Endothelial cell of umbilical vein (primary cell): ENCODE results near the gene AKAP12.

ENCODE experiments used
- EZH2 ChIP-seq: IDR thresholded peaks from 2 replicates; pipeline ENCODE4 v1.6.1; 2012; ENCODE audit warnings: borderline replicate concordance, low read depth, mild to moderate bottlenecking, moderate library complexity, low read length, inconsistent platforms; ENCODE audit not compliant: severe bottlenecking
- FOS ChIP-seq: IDR thresholded peaks from 2 replicates; pipeline ENCODE4 v1.6.1; 2011; ENCODE audit warnings: mild to moderate bottlenecking, low read length, moderate library complexity, borderline replicate concordance; ENCODE audit not compliant: insufficient read depth
- POLR2AphosphoS5 ChIP-seq: IDR thresholded peaks from 2 replicates; pipeline ENCODE4 v1.6.1; 2012; ENCODE audit warnings: low read depth, mild to moderate bottlenecking, control low read depth, low read length, moderate library complexity; ENCODE audit not compliant: insufficient read depth
- TF ChIP-seq, protein P1 (sequence below), 2 donors: IDR thresholded peaks; 1 replicate in 1 of 2; 2 replicates in 1 of 2; pipeline ENCODE4 v1.5.1; 2011; ENCODE audit warnings: low read length in 2 of 2, mild to moderate bottlenecking in 2 of 2, moderate library complexity in 2 of 2, control low read depth in 1 of 2, inconsistent platforms in 1 of 2, low read depth in 1 of 2; ENCODE audit not compliant: insufficient read depth in 1 of 2; ENCODE audit errors: extremely low read depth in 1 of 2

DNA sequence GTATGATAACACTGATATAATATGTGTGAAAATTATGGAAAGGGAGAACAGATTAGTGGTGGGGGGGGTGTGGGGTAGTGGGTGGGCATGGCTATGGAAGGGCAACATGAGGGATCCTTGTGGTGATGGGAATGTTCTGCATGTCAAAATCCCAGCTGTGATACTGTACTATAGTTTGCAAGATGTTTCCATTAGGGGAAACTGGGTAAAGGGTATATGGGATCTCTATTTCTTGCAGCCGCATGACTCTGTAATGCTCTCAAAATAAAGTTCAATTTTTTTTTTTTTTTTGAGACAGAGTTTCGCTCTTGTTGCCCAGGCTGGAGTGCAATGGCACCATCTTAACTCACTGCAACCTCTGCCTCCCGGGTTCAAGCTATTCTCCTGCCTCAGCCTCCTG, 137.3 kb downstream of the AKAP12 start:
- TF ChIP-seq EZH2: no peak
- no peak for TF ChIP-seq POLR2AphosphoS5
- TF ChIP-seq, protein P1, sequence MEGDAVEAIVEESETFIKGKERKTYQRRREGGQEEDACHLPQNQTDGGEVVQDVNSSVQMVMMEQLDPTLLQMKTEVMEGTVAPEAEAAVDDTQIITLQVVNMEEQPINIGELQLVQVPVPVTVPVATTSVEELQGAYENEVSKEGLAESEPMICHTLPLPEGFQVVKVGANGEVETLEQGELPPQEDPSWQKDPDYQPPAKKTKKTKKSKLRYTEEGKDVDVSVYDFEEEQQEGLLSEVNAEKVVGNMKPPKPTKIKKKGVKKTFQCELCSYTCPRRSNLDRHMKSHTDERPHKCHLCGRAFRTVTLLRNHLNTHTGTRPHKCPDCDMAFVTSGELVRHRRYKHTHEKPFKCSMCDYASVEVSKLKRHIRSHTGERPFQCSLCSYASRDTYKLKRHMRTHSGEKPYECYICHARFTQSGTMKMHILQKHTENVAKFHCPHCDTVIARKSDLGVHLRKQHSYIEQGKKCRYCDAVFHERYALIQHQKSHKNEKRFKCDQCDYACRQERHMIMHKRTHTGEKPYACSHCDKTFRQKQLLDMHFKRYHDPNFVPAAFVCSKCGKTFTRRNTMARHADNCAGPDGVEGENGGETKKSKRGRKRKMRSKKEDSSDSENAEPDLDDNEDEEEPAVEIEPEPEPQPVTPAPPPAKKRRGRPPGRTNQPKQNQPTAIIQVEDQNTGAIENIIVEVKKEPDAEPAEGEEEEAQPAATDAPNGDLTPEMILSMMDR (IDR thresholded peaks at IDR 0.05; ENCODE audit: extremely low read depth in 1 of 2, insufficient read depth in 1 of 2, low read depth in 1 of 2, low read length in 2 of 2): no peak
- TF ChIP-seq FOS: no peak
